GM12878 (cell line): ENCODE data around the gene FNTB. TPM values are rescaled to one million over a fixed set of nuclear protein-coding genes. Genes with fewer than 3 reads are reported as not detected.

ENCODE experiments used
- ATAC-seq: fragments of 200-7000 bp; cut with Tn5 transposase; 3 replicates; pipeline ENCODE4 v1.9.1; 2020; ENCODE audit warnings: mild to moderate bottlenecking, moderate library complexity
- BruUV-seq: library from RNA; stranded (reverse); fragments of 400-500 nt; replicated peaks from 2 replicates; lab custom pipeline; 2021; lab: Mats Ljungman, UMichigan
- CTCF ChIA-PET: fragments of 300-600 bp; sonication (Branson Sonifier 250); formaldehyde crosslinking; extraction: SDS; loops from one replicate; lab custom pipeline; 2021; ENCODE audit warnings: inconsistent platforms; lab: Yijun Ruan, JAX
- POLR2A ChIA-PET: fragments of 350-600 bp; formaldehyde crosslinking; extraction: SDS; loops from one replicate; lab custom pipeline; 2021; ENCODE audit warnings: inconsistent platforms; lab: Charles Lee
- RAD21 ChIA-PET: fragments of 300-600 bp; sonication (Branson Sonifier 250); formaldehyde crosslinking; loops from one replicate; lab custom pipeline; 2023; ENCODE audit warnings: antibody characterized with exemption; ENCODE audit not compliant: unreplicated experiment; lab: Charles Lee
- SMC1A ChIA-PET: fragments of 300-600 bp; sonication (Branson Sonifier 250); formaldehyde crosslinking; loops from one replicate; lab custom pipeline; 2023; ENCODE audit not compliant: unreplicated experiment, uncharacterized antibody; lab: Charles Lee
- DNase-seq: peaks from one replicate; pipeline ENCODE4 v3.0.0-alpha.2; 2011; ENCODE audit warnings: low read depth, low spot score
- FAIRE-seq: peaks from 3 replicates; lab custom pipeline; 2011; peaks lifted over from hg19 to GRCh38; lab: Jason Lieb, UNC
- H2AFZ ChIP-seq: 2 replicates; pipeline ENCODE4 v1.6.0; 2011; ENCODE audit warnings: low read depth, low read length, control low read depth; ENCODE audit not compliant: control insufficient read depth
- H3K27ac ChIP-seq: 2 replicates; pipeline ENCODE4 v1.5.1; 2011; ENCODE audit warnings: control low read depth; ENCODE audit not compliant: control insufficient read depth, insufficient read depth
- H3K27me3 ChIP-seq, 2 experiments: replicated peaks in 1 of 2; 2 replicates each; pipeline versions ENCODE4 v1.6.0 to v1.6.1; 2011; ENCODE audit warnings: low read length in 1 of 2; ENCODE audit not compliant: control insufficient read depth in 2 of 2, insufficient read depth in 2 of 2
- H3K36me3 ChIP-seq, 2 experiments: 2 replicates each; pipeline ENCODE4 v1.5.1; 2011; ENCODE audit warnings: low read length in 1 of 2; ENCODE audit not compliant: control insufficient read depth in 2 of 2, insufficient read depth in 2 of 2
- H3K4me1 ChIP-seq: 2 replicates; pipeline ENCODE4 v1.6.1; 2011; ENCODE audit warnings: mild to moderate bottlenecking, low read length, moderate library complexity, mixed read lengths; ENCODE audit not compliant: control insufficient read depth, insufficient read depth
- H3K4me2 ChIP-seq: 2 replicates; pipeline ENCODE4 v1.6.0; 2011; ENCODE audit warnings: control low read depth; ENCODE audit not compliant: control insufficient read depth, insufficient read depth
- H3K4me3 ChIP-seq: fragments of 200-600 bp; sonication (generic); 2 replicates; pipeline ENCODE4 v1.5.1; 2016
- H3K79me2 ChIP-seq: 2 replicates; pipeline ENCODE4 v1.6.0; 2011; ENCODE audit warnings: low read length; ENCODE audit not compliant: control insufficient read depth, insufficient read depth
- H3K9ac ChIP-seq: 2 replicates; pipeline ENCODE4 v1.8.0; 2011; ENCODE audit warnings: low read length, control low read depth, mixed read lengths; ENCODE audit not compliant: control insufficient read depth, insufficient read depth
- H3K9me3 ChIP-seq: replicated peaks from 3 replicates; pipeline ENCODE4 v1.5.1; 2011; ENCODE audit warnings: mild to moderate bottlenecking, low read length; ENCODE audit not compliant: control insufficient read depth, insufficient read depth
- H4K20me1 ChIP-seq: 2 replicates; pipeline ENCODE4 v1.6.0; 2011; ENCODE audit not compliant: control insufficient read depth, insufficient read depth
- CREB1 ChIP-seq: IDR thresholded peaks from 2 replicates; pipeline ENCODE4 v1.6.1; 2012; ENCODE audit warnings: low read depth, mild to moderate bottlenecking, inconsistent platforms
- EP300 ChIP-seq, 2 experiments: fragments of 150-350 bp in 1 of 2; IDR thresholded peaks; 2 replicates each; pipeline ENCODE4 v1.6.1; 2011 to 2012; ENCODE audit warnings: low read depth in 2 of 2, low read length in 2 of 2, borderline replicate concordance in 1 of 2, improper control_type of control experiment in 1 of 2, inconsistent platforms in 1 of 2; ENCODE audit not compliant: control insufficient read depth in 1 of 2
- ETV6 ChIP-seq, 2 experiments: fragments of 450-650 bp in 1 of 2; IDR thresholded peaks in 1 of 2; conservative IDR thresholded peaks in 1 of 2; 2 replicates each; pipeline ENCODE4 v1.6.1; 2014; ENCODE audit warnings: antibody characterized with exemption in 1 of 2, borderline replicate concordance in 1 of 2, low read depth in 1 of 2, mild to moderate bottlenecking in 1 of 2, moderate library complexity in 1 of 2
- GABPA ChIP-seq: IDR thresholded peaks from 2 replicates; pipeline ENCODE4 v1.6.1; 2014; ENCODE audit warnings: antibody characterized with exemption, low read depth, mild to moderate bottlenecking, inconsistent platforms
- NFYA ChIP-seq: IDR thresholded peaks from 2 replicates; pipeline ENCODE4 v1.6.1; 2011; ENCODE audit warnings: low read depth, mild to moderate bottlenecking, low read length, improper control_type of control experiment, borderline replicate concordance
- NRF1 ChIP-seq: conservative IDR thresholded peaks from 2 replicates; pipeline ENCODE4 v1.6.1; 2011; ENCODE audit warnings: mild to moderate bottlenecking, low read depth, low read length, improper control_type of control experiment
- POLR2AphosphoS5 ChIP-seq: IDR thresholded peaks from 2 replicates; pipeline ENCODE4 v1.6.1; 2011; ENCODE audit warnings: mild to moderate bottlenecking, low read length, inconsistent platforms
- POU2F2 ChIP-seq: IDR thresholded peaks from 3 replicates; pipeline ENCODE4 v1.6.1; 2011; ENCODE audit warnings: low read depth, mild to moderate bottlenecking, low read length, borderline replicate concordance
- RBBP5 ChIP-seq: fragments of 200-600 bp; sonication (generic); conservative IDR thresholded peaks from 2 replicates; pipeline ENCODE4 v1.6.1; 2016
- SUZ12 ChIP-seq: fragments of 200-600 bp; sonication (generic); IDR thresholded peaks from one replicate; pipeline ENCODE4 v1.6.1; 2018; ENCODE audit warnings: antibody characterized with exemption, mild to moderate bottlenecking; ENCODE audit not compliant: unreplicated experiment
- TCF12 ChIP-seq: IDR thresholded peaks from 2 replicates; pipeline ENCODE4 v1.6.1; 2011; ENCODE audit warnings: low read depth, mild to moderate bottlenecking, low read length
- ZNF207 ChIP-seq: fragments of 450-650 bp; IDR thresholded peaks from 2 replicates; pipeline ENCODE4 v1.6.1; 2014; ENCODE audit warnings: antibody characterized with exemption, mild to moderate bottlenecking, borderline replicate concordance
- ZNF274 ChIP-seq: IDR thresholded peaks from one replicate; pipeline ENCODE4 v1.8.0; 2011; ENCODE audit not compliant: insufficient read length, insufficient read depth
- WGBS: methylation state at CpG from one replicate; pipeline ENCODE4 v1.1.6; 2016; ENCODE audit warnings: low lambda C conversion rate; ENCODE audit not compliant: insufficient replicate concordance, insufficient coverage; ENCODE audit errors: missing lambda C conversion rate; 5-methylcytosine and 5-hydroxymethylcytosine counted together
- in situ Hi-C: fragments of 300-500 bp; cut with MboI; formaldehyde crosslinking; loops from 9 replicates; pipeline ENCODE4 v1.14.3; 2018; ENCODE audit warnings: mixed read lengths
- intact Hi-C: fragments of 100-400 bp; cut with micrococcal nuclease; formaldehyde crosslinking; loops from one replicate; pipeline ENCODE4 v1.14.2; 2022; ENCODE audit not compliant: unreplicated experiment
- polyA plus RNA-seq, 11 experiments: library from polyadenylated mRNA; depleted of rRNA in 4 of 11; unstranded in 6 of 11; stranded (reverse) in 5 of 11; fragments of >200 nt; fragmentation: Nextera tagmentation in 4 of 11; fragmentation: Illumina TruSeq in 1 of 11; extraction: Ambion mirVana in 4 of 11; extraction: Trizol in 1 of 11; gene quantifications; 1 replicate in 1 of 11; 2 replicates in 10 of 11; pipeline versions ENCODE4 v1.2.1 to v1.2.3, GENCODE V29; 2011 to 2016; ENCODE audit warnings: inconsistent platforms in 2 of 11, missing spikeins in 2 of 11, low read depth in 1 of 11
- total RNA-seq, 4 experiments: library from RNA; depleted of rRNA in 3 of 4; stranded (reverse); fragments of >200 nt in 3 of 4; fragmentation: Illumina TruSeq in 1 of 4; extraction: Trizol in 1 of 4; gene quantifications; 2 replicates each; pipeline versions ENCODE4 v1.2.1 to v1.2.3, GENCODE V29; 2013 to 2021
- TF ChIP-seq, protein P1 (sequence below): fragments of 450-650 bp; IDR thresholded peaks from 2 replicates; pipeline ENCODE4 v1.6.1; 2016; ENCODE audit warnings: mild to moderate bottlenecking
- TF ChIP-seq, protein P2 (sequence below): IDR thresholded peaks from 2 replicates; pipeline ENCODE4 v1.6.1; 2011; ENCODE audit warnings: borderline replicate concordance, low read depth, mild to moderate bottlenecking, moderate library complexity, low read length; ENCODE audit not compliant: insufficient read depth, poor library complexity, severe bottlenecking
- TF ChIP-seq, protein P3 (sequence below): IDR thresholded peaks from 2 replicates; pipeline ENCODE4 v1.6.1; 2011; ENCODE audit warnings: mild to moderate bottlenecking, low read depth, low read length, moderate library complexity; ENCODE audit not compliant: insufficient replicate concordance
- TF ChIP-seq, protein P4 (sequence below), 3 experiments: IDR thresholded peaks in 2 of 3; conservative IDR thresholded peaks in 1 of 3; 2 replicates each; pipeline ENCODE4 v1.5.1; 2011; ENCODE audit warnings: low read depth in 3 of 3, low read length in 3 of 3, mild to moderate bottlenecking in 3 of 3, control low read depth in 2 of 3, moderate library complexity in 2 of 3, inconsistent platforms in 1 of 3, mixed read lengths in 1 of 3; ENCODE audit not compliant: control insufficient read depth in 2 of 3, insufficient read depth in 1 of 3; ENCODE audit errors: extremely low read depth in 1 of 3

Gene FNTB
- total and polyA plus RNA-seq, 10 of the 15 experiments (the other 5 are each of a cell fraction or from before 2014, with no cell fraction given), result 10.4 to 25.1 (median 16.7) TPM

DNA sequence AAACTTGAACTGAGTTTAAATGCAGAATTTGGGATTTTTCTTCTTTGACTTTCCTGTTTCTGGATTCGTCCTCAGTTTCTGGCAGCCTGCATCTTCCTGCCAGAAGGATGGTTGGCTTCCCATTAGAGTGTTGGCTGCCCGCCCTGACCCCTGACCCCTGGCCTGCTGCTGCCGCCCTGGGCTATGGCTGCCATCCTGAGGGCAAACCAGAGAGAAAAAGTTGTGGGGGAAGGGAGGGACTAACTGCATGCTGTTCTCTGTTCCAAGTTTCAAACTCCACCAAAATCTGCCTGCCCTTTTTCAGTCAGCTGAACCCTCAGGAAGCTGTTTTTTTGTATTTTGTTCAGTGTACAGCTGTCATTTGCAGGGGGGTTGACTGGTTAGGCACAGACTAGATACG, 48.4 kb downstream of the FNTB start:
- no peaks in the 10 kb centered on the region for H3K4me1 ChIP-seq
- in situ Hi-C loops (no loop called here), intact Hi-C loops (no loop called here)
- ChIA-PET CTCF (interaction anchor here (2.5 kb wide), 1 partner anchor 14 kb away, joined by 13 read pairs; no protein-coding TSS in a partner anchor), RAD21 (no interaction called here), SMC1A (interaction anchor here (1.2 to 1.5 kb wide), 3 partner anchors 10 to 78 kb away, joined by 3 to 4 read pairs (median 3); no protein-coding TSS in a partner anchor), POLR2A (interaction anchor here (0.6 kb wide), 2 partner anchors 21 to 31 kb away, joined by 3 read pairs; no protein-coding TSS in a partner anchor)
- H3K9ac ChIP-seq, result no peak overlapping the region
- H3K27ac ChIP-seq, result no peak overlapping the region
- no TSS peak for BruUV-seq
- FAIRE-seq (no peak), DNase-seq (no peak), ATAC-seq (no peak)
- H4K20me1 ChIP-seq, result no peaks in the 10 kb centered on the region
- H3K36me3 ChIP-seq, result peaks cover 1 to 27% of the 10 kb centered on the region in 2 experiments; a peak in 2 of 4 replicates
- no peaks in the 10 kb centered on the region for H3K27me3 ChIP-seq
- H3K4me2 ChIP-seq, result no peak overlapping the region
- H3K9me3 ChIP-seq, result no peaks in the 10 kb centered on the region
- 79% methylated on average over 4 of the region's 4 CpGs for WGBS
- H3K4me3 ChIP-seq, result no peak overlapping the region
- TF ChIP-seq, protein P1, sequence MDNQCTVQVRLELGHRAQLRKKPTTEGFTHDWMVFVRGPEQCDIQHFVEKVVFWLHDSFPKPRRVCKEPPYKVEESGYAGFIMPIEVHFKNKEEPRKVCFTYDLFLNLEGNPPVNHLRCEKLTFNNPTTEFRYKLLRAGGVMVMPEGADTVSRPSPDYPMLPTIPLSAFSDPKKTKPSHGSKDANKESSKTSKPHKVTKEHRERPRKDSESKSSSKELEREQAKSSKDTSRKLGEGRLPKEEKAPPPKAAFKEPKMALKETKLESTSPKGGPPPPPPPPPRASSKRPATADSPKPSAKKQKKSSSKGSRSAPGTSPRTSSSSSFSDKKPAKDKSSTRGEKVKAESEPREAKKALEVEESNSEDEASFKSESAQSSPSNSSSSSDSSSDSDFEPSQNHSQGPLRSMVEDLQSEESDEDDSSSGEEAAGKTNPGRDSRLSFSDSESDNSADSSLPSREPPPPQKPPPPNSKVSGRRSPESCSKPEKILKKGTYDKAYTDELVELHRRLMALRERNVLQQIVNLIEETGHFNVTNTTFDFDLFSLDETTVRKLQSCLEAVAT, result no peak
- TF ChIP-seq CREB1 (no peak), ZNF207 (no peak), SUZ12 (no peak), GABPA (no peak), EP300 (IDR thresholded peaks at IDR 0.05; ENCODE audit: borderline replicate concordance in 1 of 2, control insufficient read depth in 1 of 2, low read depth in 2 of 2, low read length in 2 of 2) (no peak), RBBP5 (no peak), POLR2AphosphoS5 (no peak), NFYA (no peak), NRF1 (no peak), ETV6 (conservative IDR thresholded peaks at IDR 0.05 in 1 of 2, IDR thresholded peaks at IDR 0.05 in 1 of 2; ENCODE audit: borderline replicate concordance in 1 of 2, low read depth in 1 of 2) (no peak), POU2F2 (no peak), ZNF274 (no peak), TCF12 (no peak)
- TF ChIP-seq, protein P2, sequence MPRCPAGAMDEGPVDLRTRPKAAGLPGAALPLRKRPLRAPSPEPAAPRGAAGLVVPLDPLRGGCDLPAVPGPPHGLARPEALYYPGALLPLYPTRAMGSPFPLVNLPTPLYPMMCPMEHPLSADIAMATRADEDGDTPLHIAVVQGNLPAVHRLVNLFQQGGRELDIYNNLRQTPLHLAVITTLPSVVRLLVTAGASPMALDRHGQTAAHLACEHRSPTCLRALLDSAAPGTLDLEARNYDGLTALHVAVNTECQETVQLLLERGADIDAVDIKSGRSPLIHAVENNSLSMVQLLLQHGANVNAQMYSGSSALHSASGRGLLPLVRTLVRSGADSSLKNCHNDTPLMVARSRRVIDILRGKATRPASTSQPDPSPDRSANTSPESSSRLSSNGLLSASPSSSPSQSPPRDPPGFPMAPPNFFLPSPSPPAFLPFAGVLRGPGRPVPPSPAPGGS, result no peak
- TF ChIP-seq, protein P3, sequence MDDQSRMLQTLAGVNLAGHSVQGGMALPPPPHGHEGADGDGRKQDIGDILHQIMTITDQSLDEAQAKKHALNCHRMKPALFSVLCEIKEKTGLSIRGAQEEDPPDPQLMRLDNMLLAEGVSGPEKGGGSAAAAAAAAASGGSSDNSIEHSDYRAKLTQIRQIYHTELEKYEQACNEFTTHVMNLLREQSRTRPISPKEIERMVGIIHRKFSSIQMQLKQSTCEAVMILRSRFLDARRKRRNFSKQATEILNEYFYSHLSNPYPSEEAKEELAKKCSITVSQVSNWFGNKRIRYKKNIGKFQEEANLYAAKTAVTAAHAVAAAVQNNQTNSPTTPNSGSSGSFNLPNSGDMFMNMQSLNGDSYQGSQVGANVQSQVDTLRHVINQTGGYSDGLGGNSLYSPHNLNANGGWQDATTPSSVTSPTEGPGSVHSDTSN, result no peak
- TF ChIP-seq, protein P4, sequence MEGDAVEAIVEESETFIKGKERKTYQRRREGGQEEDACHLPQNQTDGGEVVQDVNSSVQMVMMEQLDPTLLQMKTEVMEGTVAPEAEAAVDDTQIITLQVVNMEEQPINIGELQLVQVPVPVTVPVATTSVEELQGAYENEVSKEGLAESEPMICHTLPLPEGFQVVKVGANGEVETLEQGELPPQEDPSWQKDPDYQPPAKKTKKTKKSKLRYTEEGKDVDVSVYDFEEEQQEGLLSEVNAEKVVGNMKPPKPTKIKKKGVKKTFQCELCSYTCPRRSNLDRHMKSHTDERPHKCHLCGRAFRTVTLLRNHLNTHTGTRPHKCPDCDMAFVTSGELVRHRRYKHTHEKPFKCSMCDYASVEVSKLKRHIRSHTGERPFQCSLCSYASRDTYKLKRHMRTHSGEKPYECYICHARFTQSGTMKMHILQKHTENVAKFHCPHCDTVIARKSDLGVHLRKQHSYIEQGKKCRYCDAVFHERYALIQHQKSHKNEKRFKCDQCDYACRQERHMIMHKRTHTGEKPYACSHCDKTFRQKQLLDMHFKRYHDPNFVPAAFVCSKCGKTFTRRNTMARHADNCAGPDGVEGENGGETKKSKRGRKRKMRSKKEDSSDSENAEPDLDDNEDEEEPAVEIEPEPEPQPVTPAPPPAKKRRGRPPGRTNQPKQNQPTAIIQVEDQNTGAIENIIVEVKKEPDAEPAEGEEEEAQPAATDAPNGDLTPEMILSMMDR (IDR thresholded peaks at IDR 0.05 in 2 of 3, conservative IDR thresholded peaks at IDR 0.05 in 1 of 3; ENCODE audit: control insufficient read depth in 2 of 3, extremely low read depth in 1 of 3, insufficient read depth in 1 of 3, low read depth in 3 of 3, low read length in 3 of 3), result no peak
- H3K79me2 ChIP-seq, result no peaks in the 10 kb centered on the region
- H2AFZ ChIP-seq, result no peak overlapping the region
